Mesodermal cell (in vitro differentiated cells): ENCODE data around the gene CAND1. TPM values are rescaled to one million over a fixed set of nuclear protein-coding genes. Genes with fewer than 3 reads are reported as not detected.

Experiments
- H3K27ac ChIP-seq: 2 replicates; pipeline ENCODE4 v1.7.0; 2013; ENCODE audit warnings: mild to moderate bottlenecking, low read depth, low read length, moderate library complexity; ENCODE audit not compliant: severe bottlenecking
- H3K36me3 ChIP-seq: 2 replicates; pipeline ENCODE4 v1.7.1; 2013; ENCODE audit warnings: mild to moderate bottlenecking, low read length, moderate library complexity; ENCODE audit not compliant: control insufficient read depth, insufficient read depth
- H3K4me1 ChIP-seq: one replicate; pipeline ENCODE4 v1.7.1; 2013; ENCODE audit warnings: mild to moderate bottlenecking, low read length; ENCODE audit not compliant: insufficient read depth, control insufficient read depth, poor library complexity, severe bottlenecking
- H3K4me3 ChIP-seq: 2 replicates; pipeline ENCODE4 v1.7.0; 2013; ENCODE audit warnings: low read length, control low read depth, mild to moderate bottlenecking; ENCODE audit not compliant: insufficient read depth, poor library complexity, severe bottlenecking; ENCODE audit errors: extremely low read depth
- H3K9me3 ChIP-seq: 2 replicates; pipeline ENCODE4 v1.7.1; 2013; ENCODE audit warnings: mild to moderate bottlenecking, low read length, moderate library complexity; ENCODE audit not compliant: control insufficient read depth
- WGBS, 2 experiments: methylation state at CpG; one replicate each; pipeline ENCODE4 v1.1.5; 2013; ENCODE audit warnings: missing lambda C conversion rate in 2 of 2; ENCODE audit not compliant: insufficient coverage in 2 of 2; 5-methylcytosine and 5-hydroxymethylcytosine counted together
- polyA plus RNA-seq, 2 experiments: library from polyadenylated mRNA; stranded (reverse); fragments of 50-300 nt; gene quantifications; one replicate each; pipeline ENCODE4 v1.2.3, GENCODE V29; 2013

Gene CAND1
- polyA plus RNA-seq (2013, experiment 1 of 2), result 168 TPM
- 184 TPM for polyA plus RNA-seq (2013, experiment 2 of 2)

GRCh38 chr12:67268896-67269632 lies at the start of gene CAND1:
Gene CAND1, plus strand, starts transcription at chr12:67269358. Its CDS starts 360 bp downstream, at chr12:67269718.
- WGBS, 2 experiments, result 0% methylated on average over 41 to 61 of the region's 61 CpGs
- Histone ChIP-seq H3K27ac (peak within 1 kb of the TSS; percentile 92), H3K9me3 (no peaks in the 10 kb centered on the region), H3K4me1 (peaks cover 6% of the 10 kb centered on the region), H3K36me3 (peaks cover 14% of the 10 kb centered on the region), H3K4me3 (peak within 1 kb of the TSS; percentile 98)

DNA sequence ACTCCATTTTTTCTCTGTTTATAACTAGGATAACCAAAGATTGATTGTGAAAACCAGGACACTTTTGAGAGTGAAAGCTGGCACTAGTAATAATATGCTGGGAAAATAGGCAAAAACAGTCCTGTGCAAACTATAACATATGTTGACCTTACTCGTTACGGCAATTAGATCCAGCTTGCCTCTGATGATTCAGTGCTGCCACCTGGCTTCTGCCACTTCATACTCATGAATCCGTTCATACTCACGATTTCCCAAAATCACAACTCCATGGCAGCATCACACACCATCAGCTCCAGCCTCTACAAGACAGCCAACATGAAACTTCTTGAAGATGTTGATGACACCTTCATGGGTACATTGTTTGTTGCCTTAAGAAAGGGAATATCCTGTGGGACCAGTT lies 49.1 kb upstream of the CAND1 start:
- Histone ChIP-seq H3K36me3 (no peaks in the 10 kb centered on the region), H3K4me3 (no peak overlapping the region), H3K27ac (no peak overlapping the region), H3K9me3 (no peaks in the 10 kb centered on the region), H3K4me1 (no peaks in the 10 kb centered on the region)
- 56 to 73% methylated on average over 3 to 4 of the region's 4 CpGs for WGBS, 2 experiments

DNA sequence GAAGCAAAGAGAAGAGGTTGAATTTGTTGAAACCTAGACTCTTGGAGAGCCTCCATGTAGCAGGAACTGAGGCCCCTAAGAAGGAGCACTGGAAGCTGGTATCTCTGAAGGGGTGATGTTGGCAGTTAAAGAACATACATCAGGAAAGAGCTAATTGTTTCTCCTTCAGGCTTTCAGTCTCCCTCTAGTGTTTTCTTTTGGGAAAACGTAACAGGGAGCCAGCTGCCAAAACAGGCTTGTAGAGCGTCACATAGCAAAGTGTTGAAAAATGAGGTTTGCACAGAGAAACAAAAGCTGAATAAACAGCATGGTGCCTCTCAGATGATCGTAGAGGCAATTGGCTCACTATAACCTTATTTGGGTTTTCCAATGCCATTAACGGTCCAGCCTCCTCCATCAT lies 46.9 kb upstream of the CAND1 start:
- WGBS, 2 experiments, result 44 to 64% methylated on average over 4 of the region's 4 CpGs

GRCh38 chr12:67223225-67223624 lies 45.9 kb upstream of the CAND1 start:
- Histone ChIP-seq H3K4me1 (no peaks in the 10 kb centered on the region), H3K4me3 (no peak overlapping the region), H3K36me3 (no peaks in the 10 kb centered on the region), H3K27ac (no peak overlapping the region), H3K9me3 (no peaks in the 10 kb centered on the region)
- WGBS, 2 experiments, result 80 to 100% methylated on average over 1 to 3 of the region's 3 CpGs

More for the DNA sequence above, 46.9 kb upstream of the CAND1 start:
- Histone ChIP-seq H3K36me3 (no peaks in the 10 kb centered on the region), H3K27ac (no peak overlapping the region), H3K9me3 (no peaks in the 10 kb centered on the region), H3K4me1 (no peaks in the 10 kb centered on the region), H3K4me3 (no peak overlapping the region)

DNA sequence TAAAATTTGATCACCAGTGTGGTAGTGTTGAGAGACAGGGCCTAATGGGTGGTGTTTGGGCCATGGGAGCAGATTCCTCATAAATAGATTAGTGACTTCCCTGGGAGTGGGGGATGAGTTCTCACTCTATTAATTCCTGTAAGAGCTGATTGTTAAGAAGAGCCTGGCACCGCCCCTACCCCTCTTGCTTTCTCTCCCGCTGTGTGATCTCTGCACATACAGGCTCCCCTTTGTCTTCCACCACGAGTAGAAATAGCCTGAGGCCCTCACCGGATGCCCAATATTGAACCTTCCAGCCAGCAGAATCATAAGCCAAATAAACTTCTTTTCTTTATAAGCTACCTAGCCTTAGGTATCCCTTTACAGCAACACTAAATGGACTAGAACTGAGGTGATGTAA lies 31.9 kb upstream of the CAND1 start:
- no peaks in the 10 kb centered on the region for H3K36me3 ChIP-seq
- H3K9me3 ChIP-seq, result no peaks in the 10 kb centered on the region
- H3K4me3 ChIP-seq, result no peak overlapping the region
- no peaks in the 10 kb centered on the region for H3K4me1 ChIP-seq
- peak overlapping the region; percentile 0 for H3K27ac ChIP-seq
- 24 to 29% methylated on average over 3 of the region's 4 CpGs for WGBS, 2 experiments

GRCh38 chr12:67239061-67239460 lies 30.1 kb upstream of the CAND1 start:
- H3K27ac ChIP-seq, result no peak overlapping the region
- no peaks in the 10 kb centered on the region for H3K9me3 ChIP-seq
- 100% methylated on average over 1 of the region's 2 CpGs; no CpG with 5 or more reads in 1 of the 2 experiments for WGBS, 2 experiments
- H3K36me3 ChIP-seq, result no peaks in the 10 kb centered on the region
- H3K4me1 ChIP-seq, result no peaks in the 10 kb centered on the region
- H3K4me3 ChIP-seq, result no peak overlapping the region

DNA sequence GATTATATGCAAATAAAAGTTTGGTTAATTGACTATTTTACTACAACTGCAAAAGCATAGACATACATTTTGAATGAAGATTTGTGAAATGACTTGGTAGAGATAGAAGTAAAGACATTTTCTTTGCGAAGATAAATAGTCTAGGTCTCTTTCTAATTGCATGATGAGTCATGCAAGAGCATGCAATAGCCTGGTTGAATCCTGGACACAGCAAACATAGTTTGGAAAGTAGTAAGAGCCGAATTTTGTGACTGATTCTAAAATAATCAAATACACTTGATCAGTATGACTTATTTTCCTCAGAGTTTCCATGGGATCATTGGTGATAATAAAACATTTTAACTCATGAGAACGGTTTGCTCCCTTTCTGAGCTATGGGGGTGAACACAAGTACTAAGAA lies 27.7 kb upstream of the CAND1 start:
- WGBS, 2 experiments, result 90 to 100% methylated on average over 1 of the region's 3 CpGs
- no peaks in the 10 kb centered on the region for H3K4me1 ChIP-seq
- H3K36me3 ChIP-seq, result no peaks in the 10 kb centered on the region
- H3K27ac ChIP-seq, result no peak overlapping the region
- no peak overlapping the region for H3K4me3 ChIP-seq
- no peaks in the 10 kb centered on the region for H3K9me3 ChIP-seq

DNA sequence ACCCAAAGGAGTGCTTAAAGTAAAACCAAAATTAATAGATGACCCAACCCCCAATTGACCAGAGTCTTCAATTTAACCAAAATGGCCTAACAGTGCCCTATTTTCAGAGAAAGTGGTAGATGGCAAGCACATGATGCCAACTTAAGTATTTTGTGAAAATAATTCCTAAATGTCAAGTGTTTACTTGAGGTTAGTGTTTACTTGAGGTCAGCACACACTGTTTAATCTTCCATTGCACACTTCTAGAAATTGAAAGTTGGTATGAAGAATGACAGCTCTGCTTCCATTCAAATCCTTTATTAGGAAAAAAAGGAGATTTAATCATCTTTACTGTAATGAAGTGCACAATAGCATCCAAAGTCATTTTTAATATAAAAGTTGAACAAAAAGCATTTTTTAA lies 25.9 kb upstream of the CAND1 start:
- H3K27ac ChIP-seq, result no peak overlapping the region
- H3K9me3 ChIP-seq, result no peaks in the 10 kb centered on the region
- H3K36me3 ChIP-seq, result no peaks in the 10 kb centered on the region
- H3K4me1 ChIP-seq, result no peaks in the 10 kb centered on the region
- no peak overlapping the region for H3K4me3 ChIP-seq

- no peak overlapping the region for H3K4me3 ChIP-seq
- WGBS, 2 experiments, result no CpG with 5 or more reads among the region's 4 CpGs
- H3K36me3 ChIP-seq, result no peaks in the 10 kb centered on the region
- H3K27ac ChIP-seq, result no peak overlapping the region
- H3K9me3 ChIP-seq, result no peaks in the 10 kb centered on the region
- no peaks in the 10 kb centered on the region for H3K4me1 ChIP-seq
Measured at GRCh38 chr12:67245571-67245970, 23.6 kb upstream of the CAND1 start.

DNA sequence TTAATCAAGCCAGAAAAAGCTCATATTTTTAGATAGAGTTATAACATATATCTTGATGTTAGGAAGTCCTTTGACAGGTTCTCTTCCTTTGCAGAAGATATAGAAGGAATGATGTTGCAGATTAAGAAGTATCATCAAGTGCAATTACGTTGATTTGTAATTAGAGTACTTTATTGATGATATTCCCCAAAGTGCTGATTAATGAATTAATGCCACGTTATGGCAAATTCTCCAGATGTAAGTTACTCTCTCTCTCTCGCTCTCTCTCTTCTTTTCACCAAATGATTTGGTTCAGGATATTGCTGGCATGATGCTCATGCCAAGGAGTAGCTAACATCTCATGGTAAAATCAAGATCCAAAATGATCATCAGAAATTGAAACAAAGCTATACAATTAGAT lies 18.1 kb upstream of the CAND1 start:
- H3K27ac ChIP-seq, result no peak overlapping the region
- H3K9me3 ChIP-seq, result no peaks in the 10 kb centered on the region
- H3K36me3 ChIP-seq, result no peaks in the 10 kb centered on the region
- no peak overlapping the region for H3K4me3 ChIP-seq
- WGBS, 2 experiments, result no CpG with 5 or more reads among the region's 3 CpGs
- H3K4me1 ChIP-seq, result no peaks in the 10 kb centered on the region

- H3K9me3 ChIP-seq, result no peaks in the 10 kb centered on the region
- H3K27ac ChIP-seq, result no peak overlapping the region
- no peaks in the 10 kb centered on the region for H3K4me1 ChIP-seq
- WGBS, 2 experiments, result 90 to 96% methylated on average over 3 to 7 of the region's 12 CpGs
- H3K36me3 ChIP-seq, result no peaks in the 10 kb centered on the region
- H3K4me3 ChIP-seq, result no peak overlapping the region
Measured at GRCh38 chr12:67254372-67255026, 14.7 kb upstream of the CAND1 start.
